ENCODE data around the gene ZC3H12A. TPM values are rescaled to one million over a fixed set of nuclear protein-coding genes. Genes with fewer than 3 reads are reported as not detected.

Gene ZC3H12A
- total and polyA plus RNA-seq, 2 of the 4 experiments (the other 2 are of a cell fraction) = 3.8 to 14.2 TPM

DNA sequence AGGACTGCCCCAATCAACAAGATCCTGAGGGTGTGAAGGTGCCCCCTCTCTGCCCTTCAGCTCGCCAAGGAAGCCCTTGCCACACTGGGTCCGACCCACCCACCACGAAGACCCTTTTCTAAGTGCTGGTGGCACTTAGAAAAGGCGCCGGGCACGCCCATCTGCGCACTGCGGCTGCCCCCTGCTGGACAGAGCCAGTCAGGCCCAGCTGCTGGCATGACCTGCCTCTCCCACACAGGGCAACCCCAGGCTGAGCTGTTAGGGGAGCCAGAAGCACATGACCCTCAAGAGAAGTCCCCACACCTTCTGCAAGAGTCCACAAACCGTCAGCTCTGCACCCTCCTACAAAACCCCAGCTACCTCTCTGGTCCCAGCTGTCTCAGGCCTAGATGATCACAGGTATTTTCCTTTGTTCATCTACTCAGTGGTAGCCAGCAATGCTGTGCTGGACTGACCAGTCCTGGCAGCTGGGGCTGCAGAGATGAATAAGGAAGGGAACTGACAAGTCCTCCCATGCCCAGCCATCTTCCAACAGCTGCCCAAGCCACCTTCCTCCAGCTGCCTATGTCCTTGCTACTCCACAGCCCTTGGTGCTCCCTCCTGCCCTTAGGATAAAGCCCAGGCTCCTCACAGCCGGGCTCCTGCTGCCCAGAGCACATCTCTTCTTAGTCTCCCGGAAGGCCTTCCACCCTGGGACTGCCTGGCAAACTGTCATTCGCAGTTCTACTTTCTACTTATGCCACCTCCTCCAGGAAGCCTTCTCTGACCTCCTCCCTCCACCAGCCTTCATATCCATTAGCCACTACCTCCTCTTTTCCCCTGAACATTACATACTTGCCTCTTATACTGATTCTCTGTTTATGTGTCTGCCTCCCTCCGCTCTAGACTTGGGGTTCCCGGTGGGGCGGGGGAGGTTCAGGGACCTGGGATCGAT is 39.8 kb upstream of the ZC3H12A start:
- H3K27ac ChIP-seq (ENCODE audit: insufficient read depth, low read length) = no peak overlapping the region
- no peak overlapping the region for H3K4ac ChIP-seq (ENCODE audit: low read depth, low read length)
- WGBS, 2 experiments (ENCODE audit: extremely low coverage in 2 of 2, insufficient read length in 1 of 2) = no CpG with 5 or more reads among the region's 16 CpGs
- ATAC-seq (ENCODE audit: low read depth) (peak; percentile 98), DNase-seq (peak; percentile 21)
- H4K20me1 ChIP-seq (ENCODE audit: insufficient read depth, low read length) = no peaks in the 10 kb centered on the region
- no peak overlapping the region for H3K56ac ChIP-seq (ENCODE audit: extremely low read depth, insufficient read depth, low read length)
- no peaks in the 10 kb centered on the region for H3K4me1 ChIP-seq (ENCODE audit: control insufficient read depth, insufficient read depth, low read length)
- H2BK5ac ChIP-seq (ENCODE audit: low read depth, low read length, poor library complexity, severe bottlenecking) = no peak overlapping the region
- H2BK15ac ChIP-seq (ENCODE audit: low read depth, low read length) = no peak overlapping the region
- H2AK9ac ChIP-seq (replicated peaks; ENCODE audit: low read depth, low read length, poor library complexity) = peak overlapping the region; percentile 5
- no peak overlapping the region for H3K18ac ChIP-seq (ENCODE audit: low read depth, low read length)
- no peak overlapping the region for H2AK5ac ChIP-seq (ENCODE audit: low read depth, low read length)
- no peak overlapping the region for H2BK120ac ChIP-seq (ENCODE audit: low read depth, low read length)
- H4K91ac ChIP-seq (ENCODE audit: insufficient read depth, low read depth, low read length) = no peak overlapping the region
- H3K4me2 ChIP-seq (ENCODE audit: low read depth, low read length) = no peak overlapping the region
- H3K27me3 ChIP-seq (ENCODE audit: control insufficient read depth, insufficient read depth, low read length) = peaks cover 22% of the 10 kb centered on the region; the same call in 1 of the 2 replicates
- no peaks in the 10 kb centered on the region for H3K79me1 ChIP-seq (ENCODE audit: low read depth in 1 of 2, low read length in 2 of 2)
- H3K4me3 ChIP-seq (ENCODE audit: insufficient read depth, low read depth, low read length) = no peak overlapping the region
- intact Hi-C loops (cut with micrococcal nuclease) (loop anchor here (1.0 kb wide), 5 partner anchors 731 to 918 kb away; no protein-coding TSS in a partner anchor), in situ Hi-C loops (cut with MboI; ENCODE audit: low sequenced_read_pairs) (loop anchor here (10.0 kb wide), 1 partner anchor 860 kb away; no protein-coding TSS in a partner anchor), dilution Hi-C loops (cut with HindIII; ENCODE audit: low sequenced_read_pairs, unreplicated experiment) (no loop called here)
- no peak overlapping the region for H3K23ac ChIP-seq (ENCODE audit: low read depth, low read length)
- H3K36me3 ChIP-seq (ENCODE audit: control insufficient read depth, insufficient read depth, low read length) = no peaks in the 10 kb centered on the region
- H2AFZ ChIP-seq (replicated peaks; ENCODE audit: low read length, poor library complexity) = peak overlapping the region; percentile 85
- no TSS peak for BruUV-seq (replicated peaks)
- H3K9me3 ChIP-seq (ENCODE audit: control insufficient read depth, insufficient read depth, low read length) = no peaks in the 10 kb centered on the region
- H3K14ac ChIP-seq (replicated peaks; ENCODE audit: low read depth, low read length) = no peak overlapping the region
- H2BK20ac ChIP-seq (ENCODE audit: low read depth, low read length) = no peak overlapping the region
- ChIA-PET POLR2A (ENCODE audit: unreplicated experiment) (no interaction called here), CTCF (interaction anchor here (0.5 to 1.7 kb wide), 8 partner anchors 9 to 1033 kb away, joined by 3 to 8 read pairs (median 4); no protein-coding TSS in a partner anchor)
- no peaks in the 10 kb centered on the region for H3K9me1 ChIP-seq (ENCODE audit: insufficient read depth, low read length)
- TF ChIP-seq RAD21 (IDR thresholded peaks at IDR 0.05; ENCODE audit: low read length) = peak; percentile 76
- TF ChIP-seq, protein P1, sequence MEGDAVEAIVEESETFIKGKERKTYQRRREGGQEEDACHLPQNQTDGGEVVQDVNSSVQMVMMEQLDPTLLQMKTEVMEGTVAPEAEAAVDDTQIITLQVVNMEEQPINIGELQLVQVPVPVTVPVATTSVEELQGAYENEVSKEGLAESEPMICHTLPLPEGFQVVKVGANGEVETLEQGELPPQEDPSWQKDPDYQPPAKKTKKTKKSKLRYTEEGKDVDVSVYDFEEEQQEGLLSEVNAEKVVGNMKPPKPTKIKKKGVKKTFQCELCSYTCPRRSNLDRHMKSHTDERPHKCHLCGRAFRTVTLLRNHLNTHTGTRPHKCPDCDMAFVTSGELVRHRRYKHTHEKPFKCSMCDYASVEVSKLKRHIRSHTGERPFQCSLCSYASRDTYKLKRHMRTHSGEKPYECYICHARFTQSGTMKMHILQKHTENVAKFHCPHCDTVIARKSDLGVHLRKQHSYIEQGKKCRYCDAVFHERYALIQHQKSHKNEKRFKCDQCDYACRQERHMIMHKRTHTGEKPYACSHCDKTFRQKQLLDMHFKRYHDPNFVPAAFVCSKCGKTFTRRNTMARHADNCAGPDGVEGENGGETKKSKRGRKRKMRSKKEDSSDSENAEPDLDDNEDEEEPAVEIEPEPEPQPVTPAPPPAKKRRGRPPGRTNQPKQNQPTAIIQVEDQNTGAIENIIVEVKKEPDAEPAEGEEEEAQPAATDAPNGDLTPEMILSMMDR (conservative IDR thresholded peaks at IDR 0.05; ENCODE audit: low read depth, low read length) = peak; percentile 81
- no peak for TF ChIP-seq BHLHE40 (IDR thresholded peaks at IDR 0.05; ENCODE audit: low read depth, low read length)
- TF ChIP-seq SMC3 (IDR thresholded peaks at IDR 0.05; ENCODE audit: low read depth, low read length) = peak; percentile 64
- H3K9ac ChIP-seq (ENCODE audit: low read depth, low read length) = no peak overlapping the region
- H4K5ac ChIP-seq (ENCODE audit: low read depth, low read length) = no peak overlapping the region
- H4K8ac ChIP-seq (ENCODE audit: low read depth in 2 of 2, low read length in 2 of 2) = no peak overlapping the region

Measured in IMR-90 (cell line).